BLaER1 treated with 17β-estradiol and CSF1 and Interleukin-3, amounts not matched to agents 10 nM and 100 nM (cell line): Measurements from ENCODE around the gene BNC2.
A peak's percentile ranks its signal among the peaks of the same experiment; 100 is the strongest.

Experiments
- H3K27ac ChIP-seq, 11 experiments: shearing (Covaris generic); formaldehyde crosslinking; 2 replicates each; pipeline ENCODE4 v1.8.1; 2022
- H3K27me3 ChIP-seq, 11 experiments: shearing (Covaris generic); formaldehyde crosslinking; 2 replicates each; pipeline ENCODE4 v1.8.1; 2022
- H3K36me3 ChIP-seq, 11 experiments: shearing (Covaris generic); formaldehyde crosslinking; 2 replicates each; pipeline ENCODE4 v1.8.1; 2022
- H3K4me1 ChIP-seq, 10 experiments: shearing (Covaris generic); formaldehyde crosslinking; 2 replicates each; pipeline ENCODE4 v1.8.1; 2022
- H3K4me2 ChIP-seq, 11 experiments: shearing (Covaris generic); formaldehyde crosslinking; 2 replicates each; pipeline ENCODE4 v1.8.1; 2022
- H3K4me3 ChIP-seq, 10 experiments: shearing (Covaris generic); formaldehyde crosslinking; 2 replicates each; pipeline ENCODE4 v1.8.1; 2022
- H3K9ac ChIP-seq, 11 experiments: shearing (Covaris generic); formaldehyde crosslinking; 2 replicates each; pipeline ENCODE4 v1.8.1; 2022
- H3K9me3 ChIP-seq, 11 experiments: shearing (Covaris generic); formaldehyde crosslinking; replicated peaks in 1 of 11; 2 replicates each; pipeline ENCODE4 v1.8.1; 2022
- H4K20me1 ChIP-seq, 11 experiments: shearing (Covaris generic); formaldehyde crosslinking; 2 replicates each; pipeline ENCODE4 v1.8.1; 2022
- Cebpa-rat ChIP-seq, 11 experiments: shearing (Covaris generic); IDR thresholded peaks; 2 replicates each; pipeline ENCODE4 v1.8.1; 2022

Gene BNC2

GRCh38 chr9:16391369-16391768 is 479.1 kb downstream of the BNC2 start:
- Histone ChIP-seq H3K4me2 (no peak overlapping the region), H3K36me3 (no peaks in the 10 kb centered on the region), H3K9me3 (peaks cover 5 to 29% (median 17%) of the 10 kb centered on the region in 11 experiments; a peak in 21 of 22 replicates), H3K9ac (no peak overlapping the region), H3K4me1 (peaks cover 0 to 2% (median 0%) of the 10 kb centered on the region in 10 experiments; a peak in 1 of 20 replicates), H3K4me3 (no peak overlapping the region), H4K20me1 (no peaks in the 10 kb centered on the region), H3K27ac (no peak overlapping the region), H3K27me3 (no peaks in the 10 kb centered on the region)
- no peak for TF ChIP-seq Cebpa-rat (IDR thresholded peaks at IDR 0.05)

DNA sequence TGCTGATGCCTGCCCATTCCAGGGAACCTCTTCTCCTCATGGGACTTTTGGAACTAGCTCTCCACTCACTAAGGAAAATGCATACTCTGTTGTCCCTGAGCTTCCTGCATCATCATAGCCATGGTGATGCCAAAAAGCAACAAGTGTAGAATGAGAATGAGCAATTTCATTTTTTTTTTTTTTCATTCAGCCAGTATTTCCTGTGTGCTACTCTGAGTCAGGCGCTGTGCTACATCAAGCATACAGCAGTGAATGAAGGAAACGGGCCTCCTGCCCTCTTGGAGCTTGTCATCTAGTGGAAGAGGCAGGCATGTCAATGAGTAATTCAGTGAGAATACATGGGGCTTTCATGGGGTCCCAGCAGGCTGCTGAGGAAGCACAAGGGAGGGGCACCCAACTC is 483.1 kb downstream of the BNC2 start:
- H3K27ac ChIP-seq: no peak overlapping the region
- no peak for TF ChIP-seq Cebpa-rat (IDR thresholded peaks at IDR 0.05)
- peaks cover 0 to 12% (median 0%) of the 10 kb centered on the region in 10 experiments; a peak in 1 of 20 replicates for H3K4me1 ChIP-seq
- no peaks in the 10 kb centered on the region for H4K20me1 ChIP-seq
- peaks cover 6 to 20% (median 13%) of the 10 kb centered on the region in 11 experiments; a peak in 20 of 22 replicates for H3K9me3 ChIP-seq
- H3K4me2 ChIP-seq: no peak overlapping the region
- no peak overlapping the region for H3K9ac ChIP-seq
- H3K27me3 ChIP-seq: no peaks in the 10 kb centered on the region
- no peak overlapping the region for H3K4me3 ChIP-seq
- H3K36me3 ChIP-seq: no peaks in the 10 kb centered on the region

DNA sequence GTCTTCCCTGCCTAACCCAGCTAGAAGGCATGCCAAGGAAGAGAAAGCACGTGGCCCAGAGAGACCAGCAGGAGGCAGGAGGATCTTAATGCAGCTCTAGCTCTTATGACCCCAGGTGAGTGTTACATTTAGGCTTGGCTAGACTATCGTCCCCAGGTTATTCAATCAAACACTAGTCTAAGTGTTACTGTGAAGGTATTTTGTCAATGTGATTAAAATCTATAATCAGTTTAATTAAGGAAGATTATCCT is 483.7 kb downstream of the BNC2 start:
- no peak overlapping the region for H3K27ac ChIP-seq
- no peaks in the 10 kb centered on the region for H4K20me1 ChIP-seq
- no peak for TF ChIP-seq Cebpa-rat (IDR thresholded peaks at IDR 0.05)

GRCh38 chr9:16386007-16386826 is 484.3 kb downstream of the BNC2 start:
- Histone ChIP-seq H3K4me3 (no peak overlapping the region), H3K9me3 (peaks cover 6 to 20% (median 13%) of the 10 kb centered on the region in 11 experiments; a peak in 20 of 22 replicates), H4K20me1 (no peaks in the 10 kb centered on the region), H3K4me1 (peaks cover 0 to 12% (median 0%) of the 10 kb centered on the region in 10 experiments; a peak in 1 of 20 replicates), H3K4me2 (peak overlapping the region in 2 of 11 experiments; percentile 4 to 38; a peak in 2 of 22 replicates), H3K27ac (no peak overlapping the region), H3K36me3 (no peaks in the 10 kb centered on the region), H3K9ac (no peak overlapping the region), H3K27me3 (no peaks in the 10 kb centered on the region)
- TF ChIP-seq Cebpa-rat (IDR thresholded peaks at IDR 0.05): no peak

More for the DNA sequence above, 483.7 kb downstream of the BNC2 start:
- Histone ChIP-seq H3K36me3 (no peaks in the 10 kb centered on the region), H3K4me2 (no peak overlapping the region), H3K9ac (no peak overlapping the region), H3K4me3 (no peak overlapping the region), H3K9me3 (peaks cover 6 to 20% (median 13%) of the 10 kb centered on the region in 11 experiments; a peak in 20 of 22 replicates), H3K27me3 (no peaks in the 10 kb centered on the region), H3K4me1 (peaks cover 0 to 12% (median 0%) of the 10 kb centered on the region in 10 experiments; a peak in 1 of 20 replicates)

DNA sequence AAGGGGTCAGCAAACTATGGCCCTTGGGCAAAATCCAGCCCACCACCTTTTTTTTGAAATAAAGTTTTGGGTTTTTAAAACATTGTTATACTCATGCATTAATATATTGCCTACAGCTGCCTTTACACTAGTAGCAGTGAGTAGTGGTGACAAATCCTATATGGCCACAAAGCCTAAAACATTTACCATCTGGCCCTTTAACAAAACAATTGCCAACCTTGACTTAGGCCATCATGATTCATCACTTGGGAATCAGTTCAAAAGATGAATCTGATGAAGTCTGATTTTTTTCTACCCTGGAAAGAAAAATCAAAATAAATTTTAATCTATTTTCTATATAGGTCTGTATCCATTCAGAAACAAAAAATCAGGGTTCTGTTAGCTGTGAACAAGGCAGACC is 484.9 kb downstream of the BNC2 start:
- H3K4me3 ChIP-seq: no peak overlapping the region
- peak overlapping the region in 2 of 11 experiments; percentile 4 to 38; a peak in 2 of 22 replicates for H3K4me2 ChIP-seq
- H3K27ac ChIP-seq: no peak overlapping the region
- peaks cover 0 to 12% (median 0%) of the 10 kb centered on the region in 10 experiments; a peak in 1 of 20 replicates for H3K4me1 ChIP-seq
- H3K36me3 ChIP-seq: no peaks in the 10 kb centered on the region
- peaks cover 6 to 20% (median 13%) of the 10 kb centered on the region in 11 experiments; a peak in 20 of 22 replicates for H3K9me3 ChIP-seq
- no peak for TF ChIP-seq Cebpa-rat (IDR thresholded peaks at IDR 0.05)
- H4K20me1 ChIP-seq: no peaks in the 10 kb centered on the region
- no peaks in the 10 kb centered on the region for H3K27me3 ChIP-seq
- H3K9ac ChIP-seq: no peak overlapping the region

- H3K36me3 ChIP-seq: no peaks in the 10 kb centered on the region
- 0 out of 22 replicates have a peak, but pooled peaks of 1 of the 11 experiments have one; percentile 22 for TF ChIP-seq Cebpa-rat (IDR thresholded peaks at IDR 0.05)
- H3K9ac ChIP-seq: no peak overlapping the region
- H3K4me1 ChIP-seq: peaks cover 0 to 12% (median 0%) of the 10 kb centered on the region in 10 experiments; a peak in 1 of 20 replicates
- H4K20me1 ChIP-seq: no peaks in the 10 kb centered on the region
- no peaks in the 10 kb centered on the region for H3K27me3 ChIP-seq
- no peak overlapping the region for H3K4me3 ChIP-seq
- peaks cover 6 to 19% (median 13%) of the 10 kb centered on the region in 11 experiments; a peak in 20 of 22 replicates for H3K9me3 ChIP-seq
- H3K4me2 ChIP-seq: no peak overlapping the region
- no peak overlapping the region for H3K27ac ChIP-seq
Measured at GRCh38 chr9:16384993-16385392, 485.5 kb downstream of the BNC2 start.

GRCh38 chr9:16377311-16377710 is 493.2 kb downstream of the BNC2 start:
- Histone ChIP-seq H3K36me3 (no peaks in the 10 kb centered on the region), H3K9me3 (peaks cover 0 to 8% (median 6%) of the 10 kb centered on the region in 11 experiments; a peak in 10 of 22 replicates), H3K9ac (no peak overlapping the region), H3K4me2 (no peak overlapping the region), H3K4me1 (no peaks in the 10 kb centered on the region), H3K4me3 (no peak overlapping the region), H3K27me3 (no peaks in the 10 kb centered on the region), H4K20me1 (no peaks in the 10 kb centered on the region), H3K27ac (no peak overlapping the region)
- TF ChIP-seq Cebpa-rat (IDR thresholded peaks at IDR 0.05): no peak

DNA sequence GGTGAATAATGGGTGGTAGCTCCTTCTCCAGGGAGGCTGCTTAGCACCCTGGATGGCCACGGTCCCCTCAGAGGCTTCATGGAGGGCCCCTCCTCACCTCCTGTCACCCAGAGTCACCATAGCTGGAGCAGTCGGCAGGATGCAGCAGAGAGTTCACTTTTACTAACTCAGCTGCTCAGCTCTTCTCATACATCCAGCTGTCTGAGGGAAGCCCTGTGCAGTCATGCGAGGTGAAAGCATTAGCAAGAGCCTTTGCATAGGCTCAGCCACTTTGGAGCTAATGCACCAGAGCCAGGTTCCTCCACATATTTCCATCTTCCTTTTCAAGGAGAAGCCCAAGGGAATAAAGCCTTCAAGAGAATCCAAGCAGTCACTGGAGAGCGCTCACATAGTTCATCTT is 499.2 kb downstream of the BNC2 start:
- no peaks in the 10 kb centered on the region for H4K20me1 ChIP-seq
- no peak overlapping the region for H3K27ac ChIP-seq
- H3K4me3 ChIP-seq: no peak overlapping the region
- peaks cover 0 to 13% (median 10%) of the 10 kb centered on the region in 10 experiments; a peak in 14 of 20 replicates for H3K4me1 ChIP-seq
- H3K36me3 ChIP-seq: no peaks in the 10 kb centered on the region
- H3K27me3 ChIP-seq: no peaks in the 10 kb centered on the region
- no peak for TF ChIP-seq Cebpa-rat (IDR thresholded peaks at IDR 0.05)
- no peak overlapping the region for H3K9ac ChIP-seq
- H3K4me2 ChIP-seq: peak overlapping the region in 8 of 11 experiments; percentile 12 to 59 (median 24); a peak in 10 of 22 replicates
- peaks cover 0 to 5% (median 0%) of the 10 kb centered on the region in 11 experiments; a peak in 2 of 22 replicates for H3K9me3 ChIP-seq

DNA sequence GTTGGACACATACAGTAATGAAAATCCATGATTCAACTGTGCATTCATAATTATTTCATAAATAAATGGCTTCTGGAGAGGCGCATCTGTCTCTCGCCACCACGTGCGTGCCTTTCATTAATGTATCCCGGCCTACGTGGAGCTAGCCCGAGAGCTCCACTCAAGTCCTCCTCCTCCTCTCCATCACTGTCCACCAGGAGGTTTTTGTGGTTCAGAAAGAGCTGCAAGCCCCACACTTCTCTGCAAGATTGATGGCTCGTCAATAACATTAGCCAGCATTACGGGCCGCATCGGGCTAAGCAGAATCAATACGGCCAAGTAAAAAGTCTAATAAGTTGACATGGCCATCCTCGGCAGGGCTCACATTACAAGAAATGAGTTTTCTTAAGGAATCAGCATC is 499.8 kb downstream of the BNC2 start:
- Histone ChIP-seq H3K4me1 (peaks cover 0 to 13% (median 10%) of the 10 kb centered on the region in 10 experiments; a peak in 14 of 20 replicates), H3K27me3 (no peaks in the 10 kb centered on the region), H3K9me3 (peaks cover 0 to 12% (median 0%) of the 10 kb centered on the region in 11 experiments; a peak in 4 of 22 replicates), H3K36me3 (no peaks in the 10 kb centered on the region), H3K9ac (no peak overlapping the region), H3K4me3 (no peak overlapping the region), H4K20me1 (no peaks in the 10 kb centered on the region), H3K27ac (no peak overlapping the region), H3K4me2 (peak overlapping the region in 5 of 11 experiments; percentile 12 to 59 (median 35); a peak in 3 of 22 replicates)
- no peak for TF ChIP-seq Cebpa-rat (IDR thresholded peaks at IDR 0.05)
